SK-N-MC (cell line): ENCODE measurements around the gene MEF2D.

Source experiments
- EZH2 ChIP-seq: fragments of 200-600 bp; sonication (generic); IDR thresholded peaks from one replicate; pipeline ENCODE4 v1.6.1; 2017; ENCODE audit warnings: antibody characterized with exemption
- POLR2AphosphoS5 ChIP-seq: IDR thresholded peaks from 2 replicates; pipeline ENCODE4 v1.6.1; 2012; ENCODE audit warnings: mild to moderate bottlenecking, low read depth, low read length, borderline replicate concordance

DNA sequence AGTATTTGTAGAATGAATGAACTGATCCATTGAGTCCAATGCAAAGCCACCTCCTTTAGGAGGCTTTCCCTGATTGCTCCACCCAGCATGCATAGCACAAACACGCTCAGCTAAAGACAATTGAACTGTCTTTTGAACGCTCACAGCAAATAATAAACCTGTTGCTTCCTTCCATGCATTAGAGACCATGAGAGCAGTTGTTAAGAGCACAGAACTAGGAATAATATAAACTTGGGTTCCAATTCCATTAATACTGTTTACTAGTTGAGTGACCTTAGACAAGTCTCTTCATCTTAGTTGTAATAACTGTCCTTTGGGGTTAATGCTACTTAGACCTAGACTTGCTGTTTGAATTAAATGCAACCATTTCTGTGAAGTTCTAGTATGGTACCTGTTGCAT is 5.9 kb upstream of the MEF2D start:
- TF ChIP-seq EZH2, result no peak
- TF ChIP-seq POLR2AphosphoS5, result no peak
